ENCODE measurements around the gene PHIP.

PHIP gene

GRCh38 chr6:79071547-79071946 is 6.5 kb downstream of the PHIP start:
- DNase-seq (ENCODE audit: low read depth in 2 of 3, low spot score in 2 of 3): no peak

DNA sequence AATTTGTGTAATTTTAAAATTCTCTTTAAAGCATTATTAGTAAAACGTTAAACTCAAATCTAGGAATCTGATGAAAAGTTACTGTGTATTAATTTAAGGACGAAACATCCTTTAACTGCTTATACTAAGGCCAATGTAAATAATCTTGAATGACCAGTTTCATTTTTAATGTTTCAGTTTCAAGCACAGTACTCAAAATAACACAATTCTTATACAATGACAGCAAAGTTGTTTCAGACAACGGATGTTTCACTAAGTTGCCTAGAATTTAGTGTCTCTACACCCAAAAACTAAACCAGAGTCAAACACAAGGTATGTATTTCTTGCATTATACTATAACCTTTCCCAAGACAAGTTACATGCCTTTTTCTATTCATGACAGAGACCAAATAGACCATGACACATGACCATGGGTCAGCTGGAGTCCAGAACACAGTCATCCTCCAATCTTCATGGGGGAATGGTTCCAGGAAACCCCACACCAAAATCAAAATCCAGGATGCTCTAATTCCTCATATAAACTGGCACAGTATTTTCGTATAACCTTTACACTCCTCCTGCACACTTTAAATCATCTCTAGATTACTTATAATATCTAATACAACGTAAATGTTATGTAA is 7.7 kb downstream of the PHIP start:
- no peak for DNase-seq (ENCODE audit: low read depth in 2 of 3, low spot score in 2 of 3)

DNA sequence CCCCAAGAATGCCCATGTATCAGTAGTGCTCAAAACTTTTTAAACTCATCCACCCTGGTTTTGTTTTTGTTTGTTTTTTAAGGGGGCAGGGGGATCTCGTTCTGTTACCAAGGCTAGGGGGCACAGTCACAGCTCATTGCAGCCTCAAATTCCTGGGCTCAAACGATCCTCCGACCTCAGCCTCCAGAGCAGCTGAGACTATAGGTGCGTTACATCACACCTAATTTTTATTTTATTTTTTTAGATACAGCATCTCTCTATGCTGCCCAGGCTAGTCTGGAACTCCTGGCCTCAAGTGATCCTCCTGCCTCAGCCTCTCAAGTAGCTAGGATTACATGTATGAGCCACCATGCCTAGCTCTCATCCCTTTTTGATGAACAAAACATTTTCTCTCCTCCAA is 11.2 kb downstream of the PHIP start:
- no peak for DNase-seq (ENCODE audit: low read depth in 2 of 3, low spot score in 2 of 3)

- no peak for DNase-seq (ENCODE audit: low read depth in 2 of 3, low spot score in 2 of 3)
These were observed 11.7 kb downstream of the PHIP start for GRCh38 chr6:79066330-79066729.

DNA sequence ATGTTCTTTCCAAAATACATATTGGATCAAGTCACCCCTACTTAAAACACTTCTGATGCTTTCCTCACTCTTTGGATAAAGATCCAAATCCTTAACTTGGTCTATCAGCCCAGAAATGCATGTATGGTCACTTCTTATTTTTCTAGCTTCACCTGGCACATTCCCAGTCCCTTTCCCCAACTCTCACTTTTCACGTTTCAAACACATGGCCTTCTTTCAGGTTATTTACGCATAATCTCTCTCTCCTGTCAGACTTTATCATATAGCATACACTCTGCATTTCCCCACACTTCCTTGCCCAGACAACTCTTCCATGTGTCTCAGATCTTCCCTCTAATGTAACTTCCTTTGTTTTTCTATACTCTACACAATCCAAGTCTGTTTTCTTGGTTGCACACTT is 12.8 kb downstream of the PHIP start:
- no peak for DNase-seq (ENCODE audit: low read depth in 2 of 3, low spot score in 2 of 3)

DNA sequence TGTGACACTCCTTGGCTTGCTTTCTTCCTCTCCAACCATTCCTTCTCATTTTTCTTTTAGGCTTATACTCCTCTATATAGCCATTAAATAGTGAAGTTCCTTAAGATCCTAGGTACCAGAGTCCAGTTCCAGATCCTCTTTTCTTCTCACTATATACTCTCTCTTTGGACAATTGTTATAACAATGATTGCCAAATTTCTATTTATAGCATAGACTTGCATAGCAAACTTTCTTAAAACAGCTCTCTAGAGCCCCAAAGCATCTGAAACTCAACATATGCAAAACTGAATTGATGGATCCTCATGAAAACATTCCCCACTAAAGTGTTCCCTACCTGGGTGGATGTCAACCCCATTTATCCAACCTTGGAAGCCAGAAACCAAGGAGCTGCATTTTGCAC is 13.4 kb downstream of the PHIP start:
- DNase-seq (ENCODE audit: low read depth in 2 of 3, low spot score in 2 of 3): no peak

GRCh38 chr6:79062708-79063107 is 15.3 kb downstream of the PHIP start:
- DNase-seq (ENCODE audit: low read depth in 2 of 3, low spot score in 2 of 3): no peak

DNA sequence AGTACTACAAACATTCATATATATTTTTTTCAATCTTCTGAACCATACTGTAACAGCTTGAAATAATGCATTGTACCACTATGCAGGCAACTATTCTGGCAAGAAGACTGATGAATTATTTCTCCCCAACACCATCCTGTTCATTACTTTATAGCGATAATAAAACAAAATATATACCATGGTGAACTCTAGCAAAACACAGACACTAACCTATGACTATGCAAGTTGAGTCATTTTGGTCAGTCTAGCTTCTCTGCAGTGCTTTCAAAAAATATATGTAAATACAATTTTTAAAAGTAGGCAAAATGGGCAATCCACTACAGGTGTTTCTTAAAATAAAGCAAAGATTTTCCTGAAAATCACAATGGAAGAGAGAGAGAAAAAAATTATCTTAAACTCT is 20.3 kb downstream of the PHIP start:
- no peak for DNase-seq (ENCODE audit: low read depth in 2 of 3, low spot score in 2 of 3)

DNA sequence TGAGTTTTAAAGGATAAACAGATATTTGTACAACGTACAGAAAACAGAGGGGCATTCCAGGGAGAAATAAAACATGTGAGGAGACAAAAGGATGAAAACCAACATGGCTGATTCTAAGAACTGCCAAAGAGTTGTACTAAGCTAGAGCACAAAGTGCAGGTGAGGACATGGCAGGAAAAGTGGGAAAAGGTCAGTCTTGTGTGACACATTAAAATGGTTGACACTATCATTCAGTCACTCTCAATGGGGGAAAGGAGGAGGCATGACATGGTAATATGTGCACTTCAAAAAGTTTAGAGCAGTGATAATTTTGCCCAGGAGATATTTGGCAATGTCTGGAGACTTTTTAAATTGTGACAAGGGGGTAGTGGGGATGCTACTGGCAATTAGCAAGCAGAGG is 21.8 kb downstream of the PHIP start:
- no peak for DNase-seq (ENCODE audit: low read depth in 2 of 3, low spot score in 2 of 3)

DNA sequence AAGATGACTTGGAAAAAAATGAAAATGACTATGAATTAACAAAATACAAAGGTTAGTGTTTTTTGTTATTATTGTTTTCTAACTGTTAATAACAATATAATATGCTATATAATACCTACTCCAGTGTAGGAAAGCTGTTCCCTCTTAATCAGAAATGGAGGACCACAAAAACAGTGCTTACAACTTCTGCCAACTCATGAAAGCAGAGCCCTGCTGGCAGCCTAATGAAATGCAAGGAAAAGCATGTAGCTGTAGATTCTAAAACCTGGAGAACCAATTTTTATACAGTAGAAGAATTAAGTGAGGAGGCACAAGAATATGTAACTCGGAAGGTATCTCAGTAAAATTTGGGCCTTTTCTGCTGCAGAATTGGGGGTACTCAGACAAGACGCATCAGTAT is 29.4 kb downstream of the PHIP start:
- DNase-seq (ENCODE audit: low read depth in 2 of 3, low spot score in 2 of 3): no peak

DNA sequence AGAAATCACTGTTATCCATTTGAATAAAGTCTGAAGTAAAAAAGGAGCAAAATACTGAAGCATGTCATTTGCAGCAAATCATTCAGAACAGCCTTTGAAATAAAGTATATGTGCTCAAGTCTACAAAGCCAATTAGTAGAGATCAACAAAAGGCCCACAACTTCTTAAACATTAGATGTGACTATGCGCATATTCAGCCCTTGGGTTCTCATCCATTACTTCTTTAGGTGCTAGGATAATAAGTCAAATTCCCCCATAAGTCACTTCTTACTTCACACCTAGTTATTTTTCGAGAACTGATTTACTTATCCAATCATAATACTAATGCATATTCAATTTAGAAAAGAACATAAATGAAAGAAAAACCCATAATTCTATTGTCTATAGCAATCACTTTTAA is 31.0 kb downstream of the PHIP start:
- DNase-seq (ENCODE audit: low read depth in 2 of 3, low spot score in 2 of 3): no peak

GRCh38 chr6:79045966-79046365 is 32.1 kb downstream of the PHIP start:
- no peak for DNase-seq (ENCODE audit: low read depth in 2 of 3, low spot score in 2 of 3)

DNA sequence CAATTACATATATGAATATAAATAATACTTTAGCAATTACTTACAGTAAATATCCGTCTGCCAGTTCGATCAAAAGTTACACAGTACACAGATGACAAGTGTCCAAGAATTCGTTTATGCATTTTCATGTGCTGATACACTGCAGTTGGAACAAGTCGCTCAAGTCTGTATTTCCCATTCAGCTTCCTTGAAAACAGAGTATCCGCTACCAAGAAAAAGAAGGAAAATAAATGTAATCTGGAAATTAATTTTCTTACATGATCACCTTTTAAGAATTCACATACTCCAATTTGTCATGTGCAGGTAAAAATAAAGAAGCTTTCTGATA is 35.3 kb downstream of the PHIP start:
- no peak for DNase-seq (ENCODE audit: low read depth in 2 of 3, low spot score in 2 of 3)

DNA sequence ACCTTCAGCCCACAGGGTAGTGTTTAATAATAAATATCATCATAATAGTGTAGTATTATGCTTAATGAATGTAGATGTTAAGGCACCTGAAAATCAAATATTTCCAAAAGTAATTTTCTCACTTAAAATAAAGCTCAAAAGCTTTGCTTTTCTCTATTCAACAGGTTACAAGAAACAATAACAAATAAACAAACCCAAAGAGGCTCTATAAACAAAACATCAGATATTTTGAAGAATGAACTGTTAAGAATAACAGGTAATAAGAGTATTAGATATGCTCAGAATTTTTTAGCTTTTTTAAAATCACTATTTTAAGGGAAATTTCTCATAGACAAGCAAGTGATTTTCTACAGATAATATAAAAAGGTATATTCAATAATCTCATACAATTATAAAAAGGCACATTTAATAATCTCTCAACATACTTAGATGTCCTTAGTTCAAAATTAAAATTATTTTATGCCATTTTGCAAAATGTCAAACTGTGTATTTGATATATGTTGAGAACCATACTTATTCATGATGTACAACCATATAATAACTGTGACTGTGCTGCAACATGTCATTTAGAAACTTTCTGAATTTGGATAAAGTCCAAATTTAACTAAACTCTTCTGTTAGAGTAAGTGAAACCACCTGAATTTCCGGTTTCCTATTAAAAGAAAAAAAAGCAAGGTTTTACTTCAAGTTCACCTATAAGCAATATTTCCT is 35.8 kb downstream of the PHIP start:
- no peak for DNase-seq (ENCODE audit: low read depth in 2 of 3, low spot score in 2 of 3)

GRCh38 chr6:79040083-79040482 is 38.0 kb downstream of the PHIP start:
- no peak for DNase-seq (ENCODE audit: low read depth in 2 of 3, low spot score in 2 of 3)

DNA sequence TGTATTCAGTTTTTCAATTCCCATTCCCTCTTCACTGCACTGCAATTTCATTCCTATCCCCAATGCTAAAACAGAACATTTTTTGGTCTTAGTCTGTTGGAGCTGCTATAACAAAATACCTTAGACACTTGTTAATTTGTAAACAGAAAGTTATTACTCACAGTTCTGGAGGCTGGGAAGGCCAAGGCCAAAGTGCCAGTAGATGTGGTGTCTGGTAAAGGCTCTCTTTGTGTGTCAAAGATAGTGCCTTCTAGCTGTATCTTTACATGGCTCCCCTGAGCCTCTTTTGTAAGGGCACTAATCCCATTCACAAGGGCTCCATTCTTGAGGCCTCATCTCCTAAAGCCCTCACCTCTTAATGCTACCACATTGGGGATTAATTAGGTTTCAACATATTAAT is 40.0 kb downstream of the PHIP start:
- DNase-seq (ENCODE audit: low read depth in 2 of 3, low spot score in 2 of 3): no peak

GRCh38 chr6:79034865-79035264 is 43.2 kb downstream of the PHIP start:
- DNase-seq (ENCODE audit: low read depth in 2 of 3, low spot score in 2 of 3): no peak

- no peak for DNase-seq (ENCODE audit: low read depth in 2 of 3, low spot score in 2 of 3)
These were observed 44.8 kb downstream of the PHIP start for GRCh38 chr6:79033279-79033678.

DNA sequence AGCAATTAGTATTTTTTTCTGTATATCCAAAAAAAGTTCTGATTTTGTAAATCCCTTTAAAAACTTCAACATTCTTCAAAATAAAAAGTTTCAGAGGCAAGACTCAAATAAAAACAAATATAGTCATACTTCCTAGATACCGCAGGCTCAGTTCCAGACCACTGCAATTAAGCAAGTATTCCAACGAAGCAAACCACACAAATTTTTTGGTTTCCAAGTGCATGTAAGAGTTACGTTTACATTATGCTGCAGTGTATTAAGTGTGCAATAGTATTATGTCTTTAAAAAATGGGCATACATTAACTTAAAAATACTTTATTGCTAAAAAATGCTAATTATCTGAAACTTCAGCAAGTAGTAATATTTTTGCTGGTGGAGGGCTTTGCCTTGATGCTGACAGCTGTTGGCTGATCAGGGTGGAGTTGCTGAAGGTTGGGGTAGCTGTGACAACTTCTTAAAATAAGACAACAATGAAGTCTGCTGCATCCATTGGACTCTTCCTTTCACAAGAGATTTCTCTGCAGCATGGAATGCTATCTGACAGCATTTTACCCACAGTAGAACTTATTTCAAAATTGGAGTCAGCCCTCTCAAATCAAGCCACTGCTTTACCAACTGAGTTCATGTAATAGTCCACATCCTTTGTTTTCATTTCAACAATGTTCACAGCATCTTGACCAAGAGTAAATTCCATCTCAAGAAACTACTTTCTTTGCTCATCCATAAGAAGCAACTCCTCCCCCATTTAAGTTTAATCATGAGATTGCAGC is 46.0 kb downstream of the PHIP start:
- DNase-seq (ENCODE audit: low read depth in 2 of 3, low spot score in 2 of 3): no peak

DNA sequence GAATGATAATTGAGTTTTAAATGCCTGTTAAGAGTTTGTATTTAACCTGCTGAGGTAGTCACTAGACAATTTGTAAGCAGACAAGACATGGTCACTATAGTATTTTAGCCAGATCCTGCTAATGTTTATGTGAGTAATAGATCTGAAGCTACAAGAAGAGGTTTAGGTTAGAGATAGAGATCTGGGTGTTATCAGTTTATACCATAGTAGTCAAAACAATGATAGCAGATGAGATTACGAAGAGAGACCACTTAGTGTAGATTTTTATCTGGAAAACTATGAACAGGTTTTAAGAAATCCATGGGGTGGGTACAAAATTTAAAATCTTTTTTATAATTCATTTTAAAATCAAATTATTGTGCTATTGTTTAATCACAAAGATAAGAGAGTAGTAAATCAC is 47.5 kb downstream of the PHIP start:
- no peak for DNase-seq (ENCODE audit: low read depth in 2 of 3, low spot score in 2 of 3)

GRCh38 chr6:79030023-79030422 is 48.0 kb downstream of the PHIP start:
- no peak for DNase-seq (ENCODE audit: low read depth in 2 of 3, low spot score in 2 of 3)

- no peak for DNase-seq (ENCODE audit: low read depth in 2 of 3, low spot score in 2 of 3)
These were observed 49.3 kb downstream of the PHIP start for GRCh38 chr6:79028641-79029314.

Measured in activated CD8-positive, alpha-beta memory T cell treated with anti-CD3 and anti-CD28 coated beads for 48 hours (primary cell).